Activated B cell treated with CpG ODN at 0.5 μM for 24 hours (primary cell): ENCODE results near the gene SLC5A3. TPM values are rescaled to one million over a fixed set of nuclear protein-coding genes. Genes with fewer than 3 reads are reported as not detected.

ENCODE experiments used
- ATAC-seq: fragments of 200-7000 bp; cut with Tn5 transposase; one replicate; pipeline ENCODE4 v1.10.0; 2021; ENCODE audit warnings: low read depth, mild to moderate bottlenecking, moderate library complexity
- CTCF ChIA-PET: fragments of 350-600 bp; sonication (Branson Sonifier 250); formaldehyde crosslinking; loops from one replicate; lab custom pipeline; 2021; ENCODE audit warnings: antibody characterized with exemption; lab: Charles Lee
- POLR2A ChIA-PET: fragments of 350-600 bp; sonication (Branson Sonifier 250); formaldehyde crosslinking; loops from one replicate; lab custom pipeline; 2021; ENCODE audit warnings: antibody characterized with exemption; lab: Charles Lee
- DNase-seq: peaks from one replicate; pipeline ENCODE4 v3.0.0; 2022
- H3K27ac Mint-ChIP-seq: one replicate; pipeline ENCODE4 v1.8.0; 2020; ENCODE audit warnings: mixed read lengths
- H3K27me3 Mint-ChIP-seq: one replicate; pipeline ENCODE4 v1.8.0; 2021; ENCODE audit warnings: mixed read lengths
- H3K36me3 Mint-ChIP-seq: one replicate; pipeline ENCODE4 v1.8.0; 2021; ENCODE audit warnings: low read depth, mixed read lengths
- H3K4me1 Mint-ChIP-seq: one replicate; pipeline ENCODE4 v1.8.0; 2021; ENCODE audit warnings: mixed read lengths
- H3K4me3 Mint-ChIP-seq: one replicate; pipeline ENCODE4 v1.8.0; 2020; ENCODE audit warnings: mild to moderate bottlenecking, mixed read lengths
- H3K9me3 Mint-ChIP-seq: one replicate; pipeline ENCODE4 v1.8.0; 2020; ENCODE audit warnings: mixed read lengths
- intact Hi-C: fragments of 100-400 bp; cut with micrococcal nuclease; formaldehyde crosslinking; loops from one replicate; pipeline ENCODE4 v1.15.1; 2024
- total RNA-seq: library from RNA; stranded (reverse); gene quantifications from 2 replicates; pipeline ENCODE4 v1.2.3, GENCODE V29; 2022
- TF ChIP-seq, protein P1 (sequence below): fragments of 200-600 bp; IDR thresholded peaks from one replicate; pipeline ENCODE4 v1.8.0; 2022; ENCODE audit warnings: antibody characterized with exemption, mild to moderate bottlenecking

The SLC5A3 gene
- total RNA-seq, 1 donor from 2014 or later, result 9.0 TPM

DNA sequence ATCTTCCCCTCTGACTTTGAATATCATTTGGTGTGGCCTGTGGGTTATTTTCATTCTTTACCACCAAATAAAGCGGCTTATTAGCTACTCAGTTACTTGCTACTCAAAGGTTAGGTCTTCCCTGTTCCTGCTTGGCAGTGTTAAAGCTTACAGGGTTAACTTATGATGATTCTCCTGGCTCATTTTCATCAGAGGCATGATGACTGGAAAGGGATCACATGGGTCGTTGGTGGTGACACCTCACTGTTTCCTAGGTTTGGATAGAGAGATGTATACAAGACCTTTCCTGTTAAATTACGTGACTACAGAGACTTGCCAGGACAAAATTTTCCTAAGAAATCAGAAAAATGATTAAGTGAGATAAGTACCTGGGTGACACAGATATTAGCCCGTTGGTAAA is 27.4 kb downstream of the SLC5A3 start:
- Mint-ChIP-seq H3K9me3 (no peaks in the 10 kb centered on the region), H3K27ac (no peak overlapping the region), H3K27me3 (no peaks in the 10 kb centered on the region), H3K36me3 (peaks cover 52% of the 10 kb centered on the region), H3K4me1 (peaks cover 41% of the 10 kb centered on the region), H3K4me3 (no peak overlapping the region)
- POLR2A ChIA-PET, result no interaction called here
- CTCF ChIA-PET, result interaction anchor here (1.8 kb wide), 1 partner anchor 9 kb away, joined by 7 read pairs; no protein-coding TSS in a partner anchor
- DNase-seq (no peak), ATAC-seq (no peak)
- TF ChIP-seq, protein P1, sequence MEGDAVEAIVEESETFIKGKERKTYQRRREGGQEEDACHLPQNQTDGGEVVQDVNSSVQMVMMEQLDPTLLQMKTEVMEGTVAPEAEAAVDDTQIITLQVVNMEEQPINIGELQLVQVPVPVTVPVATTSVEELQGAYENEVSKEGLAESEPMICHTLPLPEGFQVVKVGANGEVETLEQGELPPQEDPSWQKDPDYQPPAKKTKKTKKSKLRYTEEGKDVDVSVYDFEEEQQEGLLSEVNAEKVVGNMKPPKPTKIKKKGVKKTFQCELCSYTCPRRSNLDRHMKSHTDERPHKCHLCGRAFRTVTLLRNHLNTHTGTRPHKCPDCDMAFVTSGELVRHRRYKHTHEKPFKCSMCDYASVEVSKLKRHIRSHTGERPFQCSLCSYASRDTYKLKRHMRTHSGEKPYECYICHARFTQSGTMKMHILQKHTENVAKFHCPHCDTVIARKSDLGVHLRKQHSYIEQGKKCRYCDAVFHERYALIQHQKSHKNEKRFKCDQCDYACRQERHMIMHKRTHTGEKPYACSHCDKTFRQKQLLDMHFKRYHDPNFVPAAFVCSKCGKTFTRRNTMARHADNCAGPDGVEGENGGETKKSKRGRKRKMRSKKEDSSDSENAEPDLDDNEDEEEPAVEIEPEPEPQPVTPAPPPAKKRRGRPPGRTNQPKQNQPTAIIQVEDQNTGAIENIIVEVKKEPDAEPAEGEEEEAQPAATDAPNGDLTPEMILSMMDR, result no peak
- intact Hi-C loops, result no loop called here

DNA sequence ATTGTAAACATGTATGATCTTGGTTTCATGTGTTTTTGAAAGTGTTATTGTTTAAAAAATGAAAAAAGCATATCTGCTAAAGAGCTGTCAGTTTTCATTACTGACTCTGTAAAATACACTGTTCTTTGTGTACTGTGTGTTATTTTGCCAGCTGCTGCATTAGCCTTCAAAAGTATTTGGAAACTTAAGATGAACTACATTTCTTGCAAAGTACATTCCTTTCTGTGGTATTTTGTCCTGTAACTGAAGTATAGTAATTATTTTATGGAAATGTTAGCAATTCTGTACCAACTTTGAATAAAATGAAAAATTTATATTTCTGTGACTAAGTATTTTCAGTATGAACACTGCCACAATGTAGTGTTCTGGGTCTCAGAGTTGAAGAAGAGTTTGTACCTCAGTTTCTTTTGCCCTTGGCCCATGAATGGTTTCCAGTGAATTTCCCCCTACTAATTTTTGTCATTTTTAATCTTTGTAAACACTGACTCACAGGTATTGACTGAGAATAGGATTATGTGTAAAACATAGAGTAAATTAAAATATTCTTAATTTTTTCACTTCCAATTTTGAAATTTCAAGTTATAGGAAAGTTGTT is 32.7 kb downstream of the SLC5A3 start:
- H3K36me3 Mint-ChIP-seq, result peaks cover 36% of the 10 kb centered on the region
- H3K27me3 Mint-ChIP-seq, result no peaks in the 10 kb centered on the region
- peaks cover 10% of the 10 kb centered on the region for H3K4me1 Mint-ChIP-seq
- H3K9me3 Mint-ChIP-seq, result no peaks in the 10 kb centered on the region
- intact Hi-C loops, result no loop called here
- ChIA-PET CTCF (no interaction called here), POLR2A (no interaction called here)
- no peak overlapping the region for H3K27ac Mint-ChIP-seq
- TF ChIP-seq, protein P1, result no peak
- ATAC-seq (no peak), DNase-seq (no peak)
- H3K4me3 Mint-ChIP-seq, result no peak overlapping the region

DNA sequence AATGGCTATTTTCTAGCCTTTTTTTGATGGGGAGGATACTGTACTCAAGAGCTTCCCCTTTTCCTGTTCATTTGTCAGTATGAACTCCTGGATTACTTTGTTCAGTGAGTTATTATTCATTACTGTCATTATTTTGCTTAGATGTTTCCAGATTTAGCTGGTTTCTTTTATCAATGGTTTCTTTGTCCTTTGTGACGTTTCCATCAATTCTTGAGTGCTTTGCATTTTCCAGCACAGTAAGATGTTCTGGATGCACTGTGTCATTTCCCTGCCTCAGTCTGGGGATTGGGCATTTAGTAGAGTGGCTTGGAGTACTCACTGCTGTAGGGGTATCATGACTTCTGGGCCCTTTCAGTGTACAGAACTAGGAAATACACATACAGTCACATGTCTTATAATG is 34.2 kb downstream of the SLC5A3 start:
- Mint-ChIP-seq H3K4me1 (peaks cover 8% of the 10 kb centered on the region), H3K27ac (no peak overlapping the region), H3K4me3 (no peak overlapping the region), H3K9me3 (no peaks in the 10 kb centered on the region), H3K27me3 (no peaks in the 10 kb centered on the region), H3K36me3 (peaks cover 34% of the 10 kb centered on the region)
- CTCF ChIA-PET, result no interaction called here
- no peak for DNase-seq
- TF ChIP-seq, protein P1, result no peak
- POLR2A ChIA-PET, result interaction anchor here (0.5 kb wide), 1 partner anchor 635 kb away, joined by 4 read pairs; no protein-coding TSS in a partner anchor
- ATAC-seq, result no peak
- intact Hi-C loops, result no loop called here

DNA sequence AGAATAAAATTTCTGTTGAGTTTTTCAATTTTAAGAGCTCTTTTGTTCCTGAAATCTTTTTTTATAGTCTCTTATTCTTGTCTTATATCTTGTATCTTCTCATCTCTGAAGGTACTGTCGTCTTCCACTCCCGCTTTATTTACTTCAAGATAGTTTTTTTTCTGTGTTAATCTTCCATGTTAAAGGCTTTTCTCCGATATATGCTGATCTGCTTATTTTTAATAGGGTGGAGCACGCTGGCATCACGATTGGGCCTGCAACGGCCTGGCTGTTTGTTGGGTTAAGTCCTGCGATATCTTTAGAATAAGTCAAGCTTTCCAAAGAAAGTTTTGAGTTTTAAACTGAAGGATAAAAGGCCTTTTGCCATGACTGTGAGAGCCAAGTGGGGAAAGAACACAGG is 35.7 kb downstream of the SLC5A3 start:
- Mint-ChIP-seq H3K27me3 (no peaks in the 10 kb centered on the region), H3K9me3 (no peaks in the 10 kb centered on the region), H3K4me1 (peaks cover 13% of the 10 kb centered on the region), H3K27ac (no peak overlapping the region), H3K4me3 (no peak overlapping the region), H3K36me3 (peaks cover 27% of the 10 kb centered on the region)
- no peak for ATAC-seq
- ChIA-PET CTCF (interaction anchor here (2.0 kb wide), 1 partner anchor 185 kb away, joined by 7 read pairs; no protein-coding TSS in a partner anchor), POLR2A (no interaction called here)
- no peak for DNase-seq
- intact Hi-C loops, result no loop called here
- TF ChIP-seq, protein P1, result no peak

DNA sequence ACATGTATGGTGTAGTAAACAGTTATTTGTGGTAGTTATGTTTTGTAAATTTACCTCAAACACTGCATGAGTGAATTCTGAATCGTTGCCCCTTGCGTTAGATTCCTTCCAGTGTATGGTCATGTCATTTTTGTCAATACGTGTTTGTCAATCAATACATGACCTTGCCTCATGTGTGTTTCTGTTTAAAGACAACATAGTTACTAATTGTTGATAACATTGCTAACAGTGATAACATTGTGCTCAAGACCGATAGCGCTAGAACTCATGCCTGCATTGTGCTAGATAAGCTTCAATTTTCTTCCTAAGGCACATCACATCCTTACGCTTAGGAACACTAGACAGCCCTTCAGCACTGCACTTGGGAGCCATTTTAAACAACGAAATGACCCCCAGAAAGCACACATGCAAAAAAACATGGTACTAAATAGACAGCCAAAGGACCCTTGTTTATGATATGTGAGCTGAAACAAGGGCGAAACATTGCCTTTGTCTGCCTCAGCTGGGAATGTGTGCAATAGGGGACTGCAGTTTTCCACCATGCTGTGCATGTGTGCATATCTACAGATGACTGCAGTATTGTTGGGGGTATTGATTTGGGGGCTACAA is 37.3 kb downstream of the SLC5A3 start:
- H3K9me3 Mint-ChIP-seq, result no peaks in the 10 kb centered on the region
- no peak overlapping the region for H3K4me3 Mint-ChIP-seq
- no peaks in the 10 kb centered on the region for H3K27me3 Mint-ChIP-seq
- ChIA-PET CTCF (interaction anchor here (0.6 to 2.0 kb wide), 2 partner anchors 9 to 186 kb away, joined by 3 to 7 read pairs; no protein-coding TSS in a partner anchor), POLR2A (no interaction called here)
- H3K4me1 Mint-ChIP-seq, result peaks cover 13% of the 10 kb centered on the region
- H3K36me3 Mint-ChIP-seq, result peaks cover 22% of the 10 kb centered on the region
- ATAC-seq (no peak), DNase-seq (no peak)
- intact Hi-C loops, result no loop called here
- no peak overlapping the region for H3K27ac Mint-ChIP-seq
- TF ChIP-seq, protein P1, result no peak
